Fibroblast of skin of left quadriceps (primary cell): ENCODE measurements around the gene MAN2C1.
"Not testable (repeated sequence)": the region's sequence is repeated elsewhere in the genome, so short reads cannot be mapped to it uniquely, and the experiment has no call there.

Source experiments
- DNase-seq, 2 experiments: peaks; one replicate each; pipeline ENCODE4 v3.0.0-alpha.2; 2013; ENCODE audit warnings: low read depth in 2 of 2

Gene MAN2C1

DNA sequence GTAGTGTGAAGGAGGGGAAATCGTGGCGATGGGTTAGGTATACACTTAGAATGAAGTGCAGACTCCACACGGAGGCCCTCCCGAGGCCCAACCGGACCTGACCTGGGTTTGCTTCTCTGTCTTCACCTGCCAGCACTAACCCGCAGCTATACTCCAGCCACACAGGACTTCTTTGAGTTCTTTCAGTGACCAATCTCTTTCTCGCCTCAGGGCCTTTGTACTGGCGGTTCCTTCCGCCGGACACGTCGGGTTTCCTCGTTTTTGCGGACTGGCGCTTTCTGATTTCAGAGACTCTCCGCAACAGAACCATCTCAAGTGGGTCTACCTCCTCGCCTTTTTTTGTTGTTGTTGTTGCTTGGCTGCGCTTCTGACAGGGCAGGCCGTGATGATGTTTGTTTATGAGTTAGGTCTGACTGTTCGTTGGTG lies 21.6 kb downstream of the MAN2C1 start, which contains the start of gene NEIL1:
Gene NEIL1 (plus strand): TSS at position 244 of the 426 bp plus-strand sequence. CDS start 1,867 bp downstream, outside the sequence.
- DNase-seq = no peak

DNA sequence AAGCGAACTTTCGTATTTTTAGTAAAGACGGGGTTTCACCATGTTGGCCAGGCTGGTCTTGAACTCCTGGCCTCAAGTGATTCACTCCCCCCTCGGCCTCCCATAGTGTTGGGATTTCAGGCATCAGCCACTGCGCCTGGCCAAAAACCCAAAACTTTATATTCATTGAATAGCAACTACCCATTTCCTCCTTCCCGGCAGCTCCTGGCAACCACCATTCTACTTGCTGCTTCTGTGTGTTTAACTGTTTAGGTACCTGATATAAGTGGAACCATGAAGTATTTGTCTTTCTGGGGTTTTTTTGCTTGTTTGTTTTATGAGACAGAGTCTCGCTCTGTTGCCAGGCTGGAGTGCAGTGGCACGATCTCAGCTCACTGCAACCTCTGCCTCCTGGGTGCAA lies 24.5 kb downstream of the MAN2C1 start:
- not testable (repeated sequence) for DNase-seq

DNA sequence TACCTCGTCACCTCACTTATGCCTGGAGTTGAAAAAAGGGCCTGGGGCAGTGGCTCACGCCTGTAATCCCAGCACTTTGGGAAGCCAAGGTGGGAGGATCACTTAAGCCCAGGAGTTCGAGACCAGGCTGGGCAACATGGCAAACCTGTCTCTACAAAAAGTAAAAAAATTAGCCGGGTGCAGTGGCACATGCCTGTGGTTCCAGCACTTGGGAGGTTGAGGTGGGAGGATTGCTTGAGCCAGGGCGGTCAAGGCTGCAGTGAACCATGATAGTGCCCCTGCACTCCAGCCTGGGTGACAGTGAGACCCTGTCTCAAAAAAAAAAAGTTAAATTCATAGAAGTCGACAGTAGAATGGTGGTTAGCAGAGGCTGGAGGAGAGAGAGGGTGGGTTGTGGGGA lies 26.2 kb downstream of the MAN2C1 start:
- DNase-seq = no peak

DNA sequence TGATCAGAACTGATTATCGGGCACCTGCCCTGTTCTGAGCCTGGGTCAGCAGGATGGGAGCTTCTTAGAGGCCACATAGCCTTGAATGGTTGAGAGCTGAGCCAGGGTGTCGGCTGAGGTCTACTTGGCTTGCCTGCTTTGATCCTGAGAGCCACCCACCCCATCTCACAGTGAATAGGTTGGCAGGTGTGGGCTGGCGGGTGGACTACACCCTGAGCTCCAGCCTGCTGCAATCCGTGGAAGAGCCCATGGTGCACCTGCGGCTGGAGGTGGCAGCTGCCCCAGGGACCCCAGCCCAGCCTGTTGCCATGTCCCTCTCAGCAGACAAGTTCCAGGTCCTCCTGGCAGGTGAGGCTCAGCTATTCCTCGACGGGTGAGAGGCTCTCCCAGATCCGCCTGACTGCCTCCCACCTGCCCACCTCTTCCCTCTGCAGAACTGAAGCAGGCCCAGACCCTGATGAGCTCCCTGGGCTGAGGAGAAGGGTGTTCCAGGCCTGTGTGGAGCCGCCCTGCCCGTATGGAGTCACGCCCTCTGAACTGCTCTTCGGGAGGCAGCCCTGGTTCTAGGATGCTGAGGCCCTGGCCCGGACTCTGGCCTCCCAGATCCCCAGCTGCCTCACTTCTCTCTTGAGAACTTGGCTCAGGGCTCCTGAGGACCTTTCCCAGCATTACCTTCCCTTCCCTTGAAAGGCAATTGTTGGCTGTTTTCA lies 28.7 kb downstream of the MAN2C1 start:
- no peak for DNase-seq

DNA sequence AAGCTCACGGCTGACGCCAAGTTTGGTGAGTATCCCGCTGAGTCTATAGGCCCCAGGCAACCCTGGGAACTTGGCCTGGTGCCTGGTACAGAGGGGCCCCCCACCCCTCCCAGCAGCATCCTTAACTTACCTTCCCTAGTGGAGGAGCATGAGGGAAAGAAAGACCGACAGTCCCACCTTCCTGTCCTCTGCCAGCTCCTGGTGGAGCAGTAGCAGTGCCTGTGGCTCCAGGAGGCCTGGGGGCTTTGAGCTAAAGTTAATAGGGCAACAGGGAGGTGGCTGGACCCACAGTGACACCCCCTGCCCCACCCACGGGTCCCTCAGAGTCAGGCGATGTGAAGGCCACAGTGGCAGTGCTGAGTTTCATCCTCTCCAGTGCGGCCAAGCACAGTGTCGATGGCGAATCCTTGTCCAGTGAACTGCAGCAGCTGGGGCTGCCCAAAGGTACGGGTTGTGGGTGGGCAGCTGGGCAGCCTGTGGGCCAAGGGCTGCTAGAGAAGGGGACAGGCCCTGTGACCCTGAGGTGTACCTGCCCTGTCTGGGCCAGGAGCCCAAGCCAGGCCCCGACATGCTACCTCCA lies 29.7 kb downstream of the MAN2C1 start:
- no peak for DNase-seq

- peak; percentile 90 to 94 for DNase-seq
These were observed 32.6 kb downstream of the MAN2C1 start, which contains the start of gene COMMD4 for GRCh38 chr15:75335705-75336355. COMMD4 (plus strand) TSS chr15:75336063; CDS start chr15:75336090, 27 bp downstream.

DNA sequence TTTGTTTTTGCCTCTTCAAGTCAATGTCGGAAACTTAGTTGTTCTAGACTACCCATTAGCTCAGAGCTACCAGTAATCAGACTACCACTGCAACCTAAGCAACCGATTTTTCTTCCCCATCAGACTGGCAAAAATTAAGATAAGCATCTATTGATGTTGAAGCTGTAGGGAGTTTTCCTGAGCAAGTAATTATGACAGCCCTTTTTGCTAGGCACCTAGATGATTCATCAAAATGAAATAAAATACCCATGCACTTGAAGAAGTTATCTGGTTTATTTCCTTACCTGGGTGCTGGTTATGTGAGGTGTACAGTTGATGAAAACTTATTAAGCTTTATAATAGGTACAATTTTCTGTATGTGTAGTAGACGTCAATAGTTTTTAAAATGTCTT lies 33.1 kb downstream of the MAN2C1 start:
- DNase-seq = no peak

DNA sequence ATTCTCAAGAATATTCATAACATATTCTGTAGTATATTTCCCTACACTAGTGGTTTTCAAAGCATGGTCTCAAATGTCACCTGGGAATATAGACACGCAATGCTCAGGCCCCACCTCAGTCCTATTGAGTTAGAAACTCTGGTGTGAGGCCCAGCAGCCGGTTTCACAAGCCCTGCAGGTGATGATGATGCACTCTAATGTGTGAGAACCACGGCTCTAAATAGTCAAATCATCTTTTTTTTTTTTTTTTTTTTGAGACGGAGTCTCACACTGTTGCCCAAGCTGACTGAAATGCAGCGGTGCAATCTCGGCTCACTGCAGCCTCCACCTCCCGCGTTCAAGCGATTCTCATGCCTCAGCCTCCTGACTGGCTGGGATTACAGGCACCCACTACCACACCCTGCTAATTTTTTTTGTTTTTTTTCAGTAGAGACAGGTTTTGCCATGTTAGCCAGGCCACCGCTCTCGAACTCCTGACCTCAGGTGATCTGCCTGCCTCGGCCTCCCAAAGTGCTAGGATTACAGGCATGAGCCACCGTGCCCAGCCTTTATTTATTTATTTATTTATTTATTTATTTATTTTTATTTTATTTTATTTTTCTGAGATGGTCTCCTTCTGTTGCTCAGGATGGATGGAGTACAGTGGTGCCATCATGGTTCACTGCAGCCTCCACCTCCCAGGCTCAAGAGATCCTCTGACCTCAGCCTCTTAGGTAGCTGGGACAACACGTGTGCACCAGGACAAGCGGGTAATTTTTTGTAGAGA lies 34.6 kb downstream of the MAN2C1 start:
- DNase-seq = not testable (repeated sequence)

- not testable (repeated sequence) for DNase-seq
These were observed 36.3 kb downstream of the MAN2C1 start for GRCh38 chr15:75332093-75332492.

DNA sequence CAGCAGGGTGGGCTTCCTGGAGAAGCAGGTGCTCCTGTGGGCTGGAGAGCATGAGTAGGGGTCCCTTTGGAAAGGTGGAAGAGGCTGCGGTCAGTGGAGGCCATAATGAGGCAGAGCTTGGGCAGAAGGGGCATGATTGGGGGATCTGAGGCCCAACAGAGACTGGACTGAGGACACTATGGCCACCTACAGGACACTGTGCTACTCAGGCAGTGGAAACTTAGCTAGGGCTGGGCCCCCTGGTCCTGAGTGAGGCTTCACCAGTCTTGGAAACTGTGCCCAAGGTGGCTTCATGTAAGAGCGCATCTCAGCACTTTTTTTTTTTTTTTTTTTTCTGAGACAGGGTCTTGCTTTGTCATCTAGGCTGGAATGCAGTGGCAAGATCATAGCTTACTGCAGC lies 38.8 kb downstream of the MAN2C1 start:
- no peak for DNase-seq

DNA sequence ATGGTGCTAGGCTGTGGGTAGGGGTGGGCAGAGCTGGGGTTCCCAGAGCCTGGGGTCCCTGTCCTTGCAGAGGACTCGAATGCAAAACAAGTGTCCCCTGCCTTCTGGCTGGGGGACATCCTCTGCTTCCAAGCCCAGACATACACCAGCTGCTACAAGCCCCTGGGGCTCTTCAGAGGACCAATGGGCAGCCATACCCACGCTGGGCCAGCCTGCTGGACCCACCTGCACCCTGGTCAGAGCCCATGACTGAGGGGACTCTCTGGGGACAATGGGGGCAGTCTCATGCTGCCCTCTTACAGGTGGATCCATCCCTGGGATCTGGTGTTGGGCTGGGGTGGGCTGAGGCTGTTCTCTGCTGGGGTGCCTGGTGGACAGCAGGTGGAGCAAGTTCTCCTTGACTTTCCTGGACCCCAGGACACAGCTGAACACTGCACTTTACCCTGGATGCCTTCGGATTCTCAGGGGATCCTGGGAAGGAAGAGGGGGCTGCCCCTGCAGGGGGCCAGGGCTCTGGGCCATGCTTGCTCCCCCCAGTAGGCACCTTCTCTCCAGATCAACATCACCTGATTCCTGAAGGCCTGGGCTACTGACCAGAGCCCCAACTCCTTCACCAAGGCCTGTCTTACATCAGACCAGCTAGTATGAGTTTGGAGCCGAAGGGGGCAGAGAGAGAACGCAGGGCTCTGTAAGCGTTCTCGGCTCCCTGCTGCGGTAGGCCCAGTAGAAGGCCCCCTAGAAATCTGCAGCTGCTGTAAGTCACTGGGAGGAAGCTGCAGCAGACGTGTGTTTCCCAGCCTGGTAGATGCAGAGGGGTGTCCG lies 39.7 kb downstream of the MAN2C1 start:
- DNase-seq = no peak

- no peak for DNase-seq
These were observed 40.9 kb downstream of the MAN2C1 start for GRCh38 chr15:75327491-75327890.

DNA sequence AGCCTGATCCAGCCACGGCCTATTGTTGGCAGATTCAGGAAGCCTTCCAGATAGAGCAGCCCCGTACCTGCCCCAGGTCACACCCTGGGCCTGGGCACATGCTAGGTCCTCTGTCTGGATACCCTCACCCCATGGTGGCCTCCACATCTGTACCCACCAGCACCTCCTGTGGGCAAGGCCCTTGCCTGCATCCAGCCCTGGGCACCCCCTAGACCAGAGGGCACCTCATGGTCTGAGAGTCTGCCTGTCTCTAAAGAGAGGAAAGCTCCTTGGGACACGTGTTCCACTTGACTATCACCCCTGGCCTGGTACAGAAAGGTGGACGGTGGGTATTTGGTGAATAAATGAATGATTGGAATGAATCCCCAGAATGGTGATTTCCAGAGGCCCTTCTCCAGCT lies 41.4 kb downstream of the MAN2C1 start:
- DNase-seq = no peak

DNA sequence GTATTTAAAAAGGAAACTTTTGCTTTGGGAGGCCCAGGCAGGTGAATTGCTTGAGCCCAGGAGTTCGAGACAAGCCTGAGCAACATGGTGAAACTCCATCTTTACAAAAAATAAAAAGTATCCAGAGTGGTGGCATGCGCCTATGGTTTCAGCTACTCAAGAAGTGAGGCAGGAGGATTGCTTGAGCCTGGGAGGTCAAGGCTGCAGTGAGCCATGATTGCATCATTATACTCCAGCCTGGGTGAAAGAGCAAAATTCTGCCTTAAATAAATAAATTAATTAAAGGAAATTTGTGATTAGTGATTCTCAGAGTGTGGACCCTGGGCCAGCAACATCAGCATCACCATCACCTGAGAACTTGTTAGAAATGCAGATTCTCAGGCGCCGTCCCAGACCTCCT lies 42.5 kb downstream of the MAN2C1 start:
- no peak for DNase-seq

DNA sequence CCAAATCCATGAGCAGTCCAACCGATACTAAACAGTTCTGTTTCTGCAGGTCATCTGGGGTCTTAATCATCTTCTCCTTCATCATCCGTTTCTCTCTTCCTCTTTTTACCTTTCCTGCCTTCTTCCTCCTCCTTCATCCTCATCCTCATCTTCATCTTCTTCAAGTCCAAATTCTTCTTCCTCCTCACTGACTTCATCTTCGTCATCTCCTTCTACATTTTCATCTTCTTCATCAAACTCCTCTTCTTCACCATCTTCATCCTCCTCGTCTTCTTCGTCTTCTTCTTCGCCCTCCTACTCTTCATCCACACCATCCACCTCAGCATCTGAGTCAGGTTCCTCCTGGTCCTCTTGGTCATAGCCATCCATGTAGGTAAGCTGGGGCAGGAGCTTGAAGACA lies 46.7 kb downstream of the MAN2C1 start:
- no peak for DNase-seq

DNA sequence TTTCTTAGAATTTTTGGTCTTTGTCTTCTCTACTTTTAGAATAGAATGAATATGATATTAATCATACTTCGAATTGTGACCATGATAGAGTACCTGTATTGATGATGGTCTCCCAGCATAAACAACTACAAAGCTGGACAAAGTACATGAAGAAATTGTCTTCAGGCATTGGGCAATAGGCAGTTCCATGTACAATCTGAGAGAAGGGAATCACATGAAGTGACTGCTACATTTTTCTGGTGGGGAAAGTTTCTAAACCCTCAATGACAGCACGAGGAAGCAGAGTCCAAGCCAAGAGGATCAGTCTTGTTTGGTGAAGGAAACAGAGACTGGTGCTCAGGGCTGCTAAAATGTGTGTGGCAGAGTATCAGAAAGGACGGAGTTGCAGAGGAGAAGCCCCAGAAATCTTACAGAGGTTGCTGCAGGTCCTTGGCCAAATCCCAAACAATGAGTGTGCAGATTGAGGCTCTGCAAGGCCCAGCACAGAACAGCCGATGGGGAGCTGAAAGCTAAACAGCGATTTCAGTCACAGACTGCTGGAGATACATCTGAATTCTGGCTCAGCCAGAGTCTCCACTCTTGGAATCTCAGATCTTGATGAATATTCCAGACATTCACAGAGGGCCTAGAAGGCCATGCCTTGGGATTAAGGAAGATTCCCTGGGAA lies 49.0 kb downstream of the MAN2C1 start:
- DNase-seq = not testable (repeated sequence)

DNA sequence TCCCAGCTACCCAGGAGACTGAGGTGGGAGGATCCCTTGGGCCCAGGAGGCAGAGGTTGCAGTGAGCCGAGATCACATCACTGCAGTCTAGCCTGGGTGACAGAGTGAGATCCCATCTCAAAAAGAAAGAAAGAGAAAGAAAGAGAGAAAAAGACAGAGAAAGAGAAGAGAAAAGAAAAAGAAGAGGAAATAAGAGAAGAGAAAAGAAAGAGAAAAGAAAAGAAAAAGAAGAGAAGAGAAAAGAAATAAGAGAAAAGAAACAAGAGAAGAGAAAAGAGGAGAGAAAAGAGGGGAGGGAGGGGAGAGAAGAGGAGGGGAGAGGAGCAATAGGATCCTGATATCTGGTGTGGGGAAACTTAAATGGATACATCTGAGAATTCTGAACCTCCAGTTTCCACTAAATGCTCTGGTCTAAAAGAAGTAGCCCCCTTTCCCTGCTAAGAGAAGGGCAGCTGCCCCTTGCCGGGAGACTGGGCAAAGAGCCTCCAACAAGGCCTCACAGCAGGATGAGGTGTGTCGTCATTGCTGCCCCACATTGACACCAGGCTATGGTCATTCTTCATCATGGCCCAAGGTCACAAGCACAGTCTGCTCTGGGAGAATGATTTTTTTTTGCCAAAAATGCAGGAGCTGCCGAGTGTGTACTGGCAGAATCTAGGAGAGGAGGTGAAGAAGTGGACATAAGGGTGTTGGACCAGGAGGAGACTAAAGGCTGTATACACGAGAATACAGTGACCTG lies 53.7 kb downstream of the MAN2C1 start:
- DNase-seq = no peak

DNA sequence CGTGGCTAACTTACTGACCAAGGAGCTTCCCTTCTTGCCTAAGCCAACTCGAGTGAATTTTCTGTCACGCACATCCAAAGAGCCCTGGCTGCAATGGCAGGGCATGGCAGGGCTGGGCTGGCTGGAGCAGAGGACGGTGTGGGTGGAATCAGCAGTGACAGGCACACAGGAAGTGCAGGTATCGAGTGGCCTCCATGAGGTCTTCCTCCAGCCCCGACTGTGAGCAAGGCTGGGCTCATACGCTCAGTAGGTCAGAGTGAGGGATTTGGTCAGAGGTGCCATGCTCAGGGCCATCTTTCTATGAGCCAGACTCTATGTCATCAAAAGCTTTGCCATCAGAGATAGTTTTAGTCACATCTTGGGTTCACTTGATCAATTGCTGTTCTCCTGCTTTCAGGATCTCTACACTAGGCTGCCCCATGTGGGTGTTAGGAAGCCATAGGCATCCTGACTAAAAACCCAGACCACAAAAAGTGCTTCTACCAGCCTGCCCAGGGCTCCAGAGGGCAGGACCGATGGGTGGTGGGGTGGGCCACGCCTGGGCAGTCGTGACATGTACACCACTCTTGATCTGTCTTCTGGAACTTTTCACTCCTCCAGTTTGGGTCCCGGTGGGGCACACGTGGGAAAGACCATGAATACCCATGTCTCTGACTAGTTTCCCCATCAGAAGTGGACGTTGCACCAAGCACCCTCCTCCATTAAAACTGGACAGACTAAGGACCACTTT lies 55.1 kb downstream of the MAN2C1 start:
- DNase-seq = no peak

DNA sequence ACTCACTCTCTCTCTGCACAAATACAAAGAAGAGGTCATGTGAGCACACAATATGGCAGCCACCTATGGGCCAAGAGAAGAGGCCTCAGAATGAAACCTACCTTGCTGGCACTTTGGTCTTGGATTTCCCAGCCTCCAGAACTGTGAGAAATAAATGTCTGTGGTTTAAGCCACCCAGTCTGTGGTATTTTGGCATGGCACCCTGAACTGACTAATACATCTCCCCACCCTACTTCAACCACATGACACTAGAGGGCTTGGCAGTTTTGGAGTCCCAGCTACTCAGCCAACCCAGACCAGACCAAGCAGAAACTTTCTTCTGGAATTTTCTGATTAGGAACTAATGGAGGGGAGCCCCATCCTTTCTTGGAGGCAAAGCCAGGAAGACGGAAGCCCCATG lies 55.9 kb downstream of the MAN2C1 start:
- not testable (repeated sequence) for DNase-seq
